HG03575 (cell line): ENCODE results near the gene SETD3.

Experiments
- ATAC-seq: cut with Tn5 transposase; IDR thresholded peaks from one replicate; pipeline ENCODE4 v1.9.1; 2021; ENCODE audit not compliant: unreplicated experiment, insufficient number of reproducible peaks, low FRiP score; ENCODE audit errors: extremely low read depth

The SETD3 gene

DNA sequence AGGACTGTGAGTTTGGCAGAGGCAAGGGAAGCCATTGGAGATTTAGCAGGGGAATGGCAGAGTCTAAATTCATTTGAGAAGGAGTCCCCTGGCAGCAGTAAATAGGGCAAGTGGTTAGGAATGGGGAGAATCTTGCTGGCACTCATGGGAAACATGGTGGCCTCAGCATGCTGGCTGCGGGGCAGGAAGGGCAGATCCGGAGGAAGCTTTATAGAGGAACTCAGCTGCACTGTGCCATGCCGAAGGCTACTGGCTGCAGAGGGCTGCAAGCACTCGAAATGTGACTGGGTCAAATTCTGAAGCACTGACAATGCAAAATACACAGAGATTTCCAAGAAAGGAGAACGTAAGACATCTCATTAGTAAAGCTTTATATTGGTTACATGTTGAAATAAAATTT lies 24.4 kb upstream of the SETD3 start:
- no peak for ATAC-seq

DNA sequence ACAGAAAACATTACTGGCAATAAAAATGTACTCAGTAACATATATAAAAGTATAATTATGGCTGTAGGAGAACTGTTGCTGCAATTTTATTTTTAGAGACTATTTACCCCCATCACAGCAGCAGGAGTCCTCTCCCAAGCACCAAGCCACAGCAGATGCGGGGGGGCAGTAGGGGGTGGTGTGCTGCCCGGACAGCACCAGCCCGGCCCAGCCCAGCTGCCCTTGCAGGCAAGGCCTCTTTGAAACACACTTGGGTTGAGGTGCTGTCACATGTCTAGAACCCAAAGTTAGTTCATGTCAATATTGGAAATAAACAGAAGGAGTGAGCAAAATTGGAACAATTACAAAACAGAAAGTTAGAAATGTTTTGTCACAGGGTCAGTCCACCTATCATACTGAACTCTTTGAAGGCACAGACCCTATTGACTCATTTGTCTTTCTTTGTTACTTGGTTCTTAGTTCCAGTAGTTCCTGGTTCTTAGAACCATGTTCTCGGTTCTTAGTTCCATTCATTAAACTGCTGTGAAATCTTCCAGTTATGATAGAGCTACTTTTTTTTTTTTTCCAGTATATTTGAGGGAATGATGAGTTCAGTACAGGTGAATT lies 23.3 kb upstream of the SETD3 start:
- ATAC-seq, result no peak

DNA sequence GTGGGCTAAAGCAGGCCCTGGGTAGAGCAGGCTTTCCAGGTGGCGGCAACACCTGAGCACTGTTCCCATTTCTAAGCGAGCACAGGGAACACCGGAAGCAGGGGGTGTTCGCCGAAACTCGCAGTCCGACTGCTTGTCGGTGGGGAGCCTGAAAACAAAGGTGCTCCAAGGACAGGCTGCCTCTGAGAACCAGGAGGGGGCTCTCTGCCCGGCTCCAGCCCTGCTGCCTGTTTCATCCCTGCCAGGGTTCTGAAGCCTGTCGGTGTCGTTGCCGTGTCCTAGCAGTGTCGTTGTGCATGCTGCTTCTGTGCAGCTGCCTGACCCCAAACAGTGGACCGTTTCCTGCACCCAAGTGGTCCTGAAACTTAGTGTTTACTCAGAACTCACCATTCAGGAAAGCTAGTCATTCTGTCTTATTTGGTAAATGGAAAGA lies 22.3 kb upstream of the SETD3 start:
- ATAC-seq, result no peak

DNA sequence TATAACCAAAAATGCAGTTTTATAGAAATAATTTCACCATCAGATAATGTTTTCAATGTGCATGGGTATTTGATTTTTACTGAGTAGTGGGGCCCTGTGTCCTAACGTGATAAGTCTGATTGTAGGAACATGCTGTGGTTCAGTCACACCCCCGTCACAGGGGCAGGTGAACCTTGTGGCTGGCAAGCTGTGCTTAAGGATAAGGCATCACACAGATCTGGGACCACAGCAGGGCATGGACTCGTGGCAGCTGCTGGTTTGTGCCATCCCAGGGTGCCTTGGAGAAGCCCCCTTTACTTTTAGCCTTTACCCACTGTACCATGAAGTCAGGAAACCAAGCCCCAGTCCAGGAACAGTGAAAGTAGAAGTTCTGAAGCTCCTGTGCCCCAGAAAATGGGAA lies 17.2 kb upstream of the SETD3 start:
- ATAC-seq, result no peak

DNA sequence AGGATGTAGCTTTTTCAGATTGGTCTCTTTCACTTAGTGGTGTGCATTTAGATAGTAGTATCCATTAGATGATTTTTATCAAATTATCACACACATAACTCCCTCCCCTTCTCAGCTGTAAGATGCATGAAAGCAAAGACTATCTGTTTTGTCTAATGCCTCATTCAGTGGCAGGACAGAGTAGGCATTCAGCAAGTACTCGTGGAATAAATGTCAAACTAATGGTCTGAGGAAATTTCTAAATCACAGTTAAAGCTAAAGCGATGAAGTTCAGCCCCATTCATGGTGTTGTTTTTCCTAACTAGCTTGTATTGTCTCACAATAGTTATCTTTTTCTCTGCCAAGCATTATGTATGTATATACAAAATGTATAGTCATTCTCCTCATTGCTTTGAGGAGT lies 16.7 kb upstream of the SETD3 start:
- ATAC-seq, result no peak

DNA sequence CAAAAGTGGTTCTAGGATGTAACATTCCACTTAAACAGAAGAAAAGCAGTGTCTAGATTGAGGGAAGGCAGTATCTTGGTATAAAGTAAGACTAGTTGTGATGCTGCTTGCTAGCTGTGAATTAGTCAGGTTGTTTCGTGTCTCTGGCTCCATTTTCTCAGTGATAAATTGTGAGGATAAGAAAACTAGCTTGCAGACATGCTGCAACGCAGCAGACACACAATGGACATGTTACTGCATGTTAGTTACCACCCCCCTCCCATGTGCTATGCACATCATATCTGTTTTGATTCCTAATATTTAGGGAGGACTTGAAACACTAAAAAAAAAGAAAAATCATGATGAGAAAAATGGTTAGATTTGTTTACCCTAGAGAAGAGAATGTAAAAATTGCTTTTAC lies 3.4 kb upstream of the SETD3 start:
- ATAC-seq, result no peak

DNA sequence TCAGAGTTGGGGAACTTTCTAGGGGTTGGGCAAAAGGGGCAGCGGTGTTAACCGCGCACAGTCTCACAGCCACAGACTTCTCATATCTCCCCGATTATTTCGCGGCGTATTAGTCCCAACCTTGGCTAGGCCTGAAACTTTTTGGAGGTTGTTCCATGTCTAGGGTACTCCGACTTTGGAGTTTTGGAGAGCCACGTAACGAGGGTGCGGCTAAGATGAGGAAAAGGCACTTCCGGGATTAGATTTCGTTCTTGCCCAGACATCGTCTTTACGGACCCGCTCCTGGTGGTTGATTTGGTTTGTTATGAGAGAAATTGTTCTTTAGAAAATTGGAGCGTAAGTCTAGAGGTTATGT lies 1.1 kb upstream of the SETD3 start:
- ATAC-seq, result no peak

DNA sequence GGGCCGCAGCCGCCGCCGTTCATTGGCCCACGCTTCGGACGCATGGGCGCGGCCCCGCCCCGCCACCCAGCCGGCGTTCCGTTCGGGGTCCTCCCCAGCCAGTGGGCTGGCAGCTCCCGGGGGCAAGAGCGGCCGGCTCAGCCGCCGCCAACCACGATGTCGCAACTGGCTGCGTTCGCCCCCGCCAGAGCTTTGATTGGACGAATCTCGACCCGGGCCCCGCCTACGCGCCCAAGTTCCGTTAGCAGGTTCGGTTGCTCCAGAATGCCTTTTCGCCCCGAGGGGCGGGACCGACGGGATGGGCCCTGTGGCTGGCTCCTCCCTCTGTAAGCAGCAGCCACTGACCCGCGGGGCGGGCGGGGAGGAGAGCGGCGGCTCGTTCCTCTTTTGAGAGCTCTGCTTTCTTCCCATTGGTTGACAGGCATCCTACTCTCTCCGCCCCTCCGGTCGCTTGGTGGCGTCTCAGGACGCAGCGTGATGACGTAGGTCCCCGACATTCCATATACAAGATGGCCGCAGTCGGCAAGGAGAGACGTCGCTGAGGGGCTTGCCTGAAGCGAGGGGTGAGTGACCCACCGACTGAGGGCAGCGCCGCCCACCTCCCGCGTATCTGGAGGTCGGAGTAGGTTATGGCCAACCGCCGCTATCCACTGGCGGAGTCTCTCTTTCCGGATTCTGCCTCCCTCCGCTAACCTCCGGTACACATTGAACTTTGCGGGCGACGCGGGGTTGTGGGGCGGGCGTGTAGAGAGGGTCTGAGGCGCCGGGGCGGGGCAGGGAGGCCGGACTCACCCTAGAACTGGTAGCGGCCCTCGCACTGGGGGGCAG lies 472 bp upstream of the SETD3 start, which contains the start of gene CCNK:
Gene CCNK (plus strand): TSS at position 493 of the 828 bp plus-strand sequence. CDS start 11,269 bp downstream, outside the sequence.
- ATAC-seq, result peak; percentile 79

DNA sequence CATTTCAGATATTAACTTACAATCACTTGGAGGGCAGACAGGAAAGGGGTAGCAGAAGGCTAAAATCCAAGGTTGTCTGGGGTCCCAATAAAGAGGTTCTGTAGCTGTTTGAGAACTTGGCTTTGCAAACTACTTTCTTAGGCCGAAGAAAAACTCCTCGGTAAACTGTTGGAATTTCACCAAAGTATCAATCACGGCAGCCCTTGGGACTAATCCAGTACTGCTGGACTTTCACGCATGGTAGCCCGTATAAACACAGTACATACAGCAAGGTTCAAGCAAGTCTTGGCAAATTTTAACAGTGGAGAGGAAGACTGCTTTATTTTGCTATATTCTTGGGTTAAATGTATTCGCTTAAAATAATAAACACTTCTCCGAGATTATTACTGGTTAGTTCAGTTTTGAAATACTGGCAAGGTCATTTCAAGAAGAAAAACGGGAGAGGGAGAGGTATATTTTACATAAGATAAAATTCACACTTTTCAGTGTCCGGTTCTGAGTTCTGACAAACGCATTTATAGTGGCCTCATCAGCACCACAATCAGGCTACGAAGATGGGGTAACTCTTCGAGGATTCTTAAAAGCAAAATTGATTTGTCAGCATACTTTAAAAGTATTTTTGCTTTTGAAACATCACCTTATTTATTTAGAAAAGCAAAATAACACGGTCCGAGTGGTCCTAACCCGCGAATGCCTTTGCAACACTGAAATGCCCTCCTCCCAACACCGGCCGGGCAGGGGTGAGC lies 1.3 kb downstream of the SETD3 start:
- ATAC-seq, result no peak

DNA sequence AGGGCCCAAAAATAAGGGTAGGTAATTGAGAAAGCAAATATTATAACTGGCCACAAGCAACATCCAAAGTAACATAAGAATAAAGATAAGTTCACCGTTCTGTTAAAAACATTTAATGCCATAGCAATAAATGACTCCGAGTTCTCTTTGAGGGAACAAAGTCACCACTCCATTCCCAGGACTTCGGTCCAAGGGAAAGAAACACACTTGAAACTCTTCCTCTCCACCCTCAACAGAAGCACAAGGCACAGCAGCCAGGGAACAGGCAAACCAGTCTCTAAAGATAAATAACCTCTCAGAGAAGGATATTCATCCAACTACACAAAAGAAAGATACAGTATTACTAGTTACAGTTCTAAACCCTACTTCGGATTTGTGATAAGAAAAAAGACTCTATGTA lies 2.5 kb downstream of the SETD3 start:
- ATAC-seq, result no peak

DNA sequence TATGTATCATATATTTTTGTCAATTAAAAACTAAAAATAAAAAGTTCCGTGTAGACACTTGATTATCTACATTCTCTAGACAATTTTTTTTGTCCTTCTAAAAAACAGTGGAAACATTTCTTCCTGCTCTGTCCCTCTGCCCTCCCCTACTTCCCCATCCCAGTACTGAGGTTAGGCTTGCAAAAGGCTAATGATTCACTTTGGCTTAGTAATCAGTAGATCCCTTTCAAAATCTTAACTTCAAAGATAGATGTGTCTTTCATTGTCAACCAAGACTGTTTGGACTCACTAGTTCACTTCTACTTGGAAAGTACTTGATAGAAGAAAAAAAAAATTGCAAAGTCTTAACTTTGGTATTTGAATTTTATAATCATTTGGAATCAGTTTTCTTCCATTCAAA lies 3.8 kb downstream of the SETD3 start:
- no peak for ATAC-seq

DNA sequence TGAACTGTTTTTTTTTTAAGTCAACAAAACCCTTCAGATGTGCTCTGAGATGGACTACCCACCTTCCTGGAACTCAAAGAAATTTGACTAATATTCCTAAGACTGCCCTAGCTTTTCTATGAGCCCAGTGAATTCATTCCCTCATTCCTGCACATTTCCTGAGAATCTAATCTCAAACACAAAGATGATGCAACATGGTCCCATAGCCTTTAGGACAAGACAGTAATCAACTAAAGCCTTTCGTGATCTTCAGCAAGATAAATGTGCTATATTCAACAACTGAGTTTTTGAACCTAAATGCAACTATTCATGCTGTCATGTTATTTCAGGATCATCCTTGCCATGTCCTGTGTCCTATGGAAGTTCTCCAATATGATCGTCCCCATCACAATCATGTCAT lies 5.0 kb downstream of the SETD3 start:
- ATAC-seq, result no peak

DNA sequence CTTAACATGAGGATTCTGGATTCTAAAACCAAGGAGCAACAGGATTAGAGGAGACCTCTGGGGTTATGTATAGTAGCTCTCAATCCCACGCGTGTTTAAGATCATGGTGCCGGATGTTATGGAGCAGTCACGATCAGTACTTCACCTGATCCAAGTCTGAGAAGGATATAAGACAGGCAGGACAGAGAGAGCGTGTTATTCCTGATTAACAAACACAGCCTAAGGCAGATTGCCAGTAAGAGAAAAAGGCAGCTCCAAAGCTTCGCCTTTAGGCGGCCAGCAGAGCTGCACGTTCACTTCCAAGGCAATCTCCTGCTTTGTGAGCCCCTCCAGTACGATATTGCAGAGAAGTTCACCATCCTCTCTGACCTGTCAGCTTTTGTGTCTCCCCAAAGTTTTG lies 5.5 kb downstream of the SETD3 start:
- no peak for ATAC-seq

DNA sequence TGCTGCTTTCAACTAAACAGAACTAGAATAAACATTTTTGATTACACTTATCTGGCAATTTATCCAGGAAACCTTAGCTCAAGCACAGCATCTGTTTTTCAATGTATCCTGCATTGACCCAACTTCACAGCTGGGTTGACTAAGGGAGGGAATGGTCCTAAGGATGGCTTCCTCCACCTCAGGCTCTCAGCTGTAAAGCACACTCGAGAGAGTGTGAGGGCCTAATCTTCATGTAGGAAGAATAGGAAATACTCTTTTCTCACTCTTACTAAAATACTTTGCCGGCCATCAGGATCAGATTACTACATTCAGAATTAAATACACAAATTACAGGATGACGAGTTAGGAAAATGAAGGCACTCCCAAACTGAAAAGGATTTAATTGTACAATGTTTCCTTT lies 7.2 kb downstream of the SETD3 start:
- no peak for ATAC-seq

DNA sequence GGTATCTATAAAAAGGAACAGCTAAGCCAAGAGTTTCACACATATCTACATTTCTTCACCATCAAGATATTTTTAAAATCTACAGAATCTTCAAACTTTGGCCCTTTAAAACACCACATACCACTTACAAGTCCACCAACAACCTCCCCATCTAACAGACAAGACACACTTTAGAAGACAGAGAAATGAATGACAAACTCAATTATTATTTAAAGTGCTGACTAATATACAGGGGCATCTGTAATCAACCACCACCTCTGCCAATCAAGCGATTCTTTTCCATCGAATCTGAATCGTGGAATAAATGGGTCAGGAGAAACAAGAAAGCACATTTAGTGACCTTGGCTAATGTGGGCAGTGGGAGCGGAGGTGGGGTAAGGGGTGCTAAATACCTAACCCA lies 7.7 kb downstream of the SETD3 start:
- ATAC-seq, result no peak

DNA sequence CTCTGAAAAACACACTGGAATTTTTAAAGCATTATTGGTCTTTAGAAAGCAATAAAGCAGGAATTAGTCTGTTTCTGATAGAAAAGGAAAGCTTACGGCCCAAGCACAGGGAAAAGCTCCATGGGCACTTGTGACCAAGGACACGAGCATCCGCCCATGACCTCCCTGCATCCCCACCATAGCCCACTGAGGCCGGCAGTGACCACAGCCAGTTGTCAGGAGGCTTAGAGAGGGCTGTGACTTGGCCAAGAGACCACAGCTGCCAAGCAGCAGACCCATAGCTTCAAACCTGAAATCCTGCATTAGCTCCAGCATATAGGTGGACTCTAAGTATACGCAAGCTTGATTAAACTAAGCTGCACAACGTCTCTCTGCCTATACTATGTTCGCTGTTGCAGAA lies 8.9 kb downstream of the SETD3 start:
- no peak for ATAC-seq

DNA sequence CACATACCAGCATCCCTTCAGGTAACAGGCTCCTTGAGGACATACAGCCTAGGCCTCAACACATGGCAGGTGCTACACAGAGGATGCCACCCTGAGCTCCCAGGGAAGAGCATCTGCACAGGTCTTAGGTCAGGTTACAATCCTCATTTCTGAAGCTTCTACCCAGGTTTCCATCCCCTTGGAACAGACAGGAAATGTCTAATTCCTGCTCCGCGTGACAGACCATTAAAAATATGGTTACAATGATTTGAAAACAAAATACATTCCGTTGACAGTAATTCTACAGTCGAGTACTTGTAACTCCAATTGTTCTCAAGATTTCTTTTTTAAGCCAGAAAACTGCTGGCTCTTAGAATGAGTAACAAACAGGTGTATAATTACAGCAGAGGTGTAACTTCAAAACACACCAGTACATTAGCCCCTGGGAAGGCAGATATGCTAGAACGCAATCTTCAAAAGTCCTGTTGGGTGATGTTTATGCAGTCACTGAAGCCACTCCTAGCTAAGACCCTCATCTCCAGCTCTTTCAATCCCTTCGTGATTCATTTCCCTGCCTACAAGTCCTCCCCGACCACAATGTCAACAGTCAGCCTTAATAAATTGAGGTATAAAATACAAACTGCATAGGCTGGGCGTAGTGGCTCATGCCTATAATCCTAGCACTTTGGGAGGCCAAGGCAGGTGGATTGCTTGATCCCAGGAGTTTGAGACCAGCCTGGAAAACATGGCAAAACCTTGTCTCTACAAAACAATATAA lies 11.6 kb downstream of the SETD3 start:
- ATAC-seq, result no peak

DNA sequence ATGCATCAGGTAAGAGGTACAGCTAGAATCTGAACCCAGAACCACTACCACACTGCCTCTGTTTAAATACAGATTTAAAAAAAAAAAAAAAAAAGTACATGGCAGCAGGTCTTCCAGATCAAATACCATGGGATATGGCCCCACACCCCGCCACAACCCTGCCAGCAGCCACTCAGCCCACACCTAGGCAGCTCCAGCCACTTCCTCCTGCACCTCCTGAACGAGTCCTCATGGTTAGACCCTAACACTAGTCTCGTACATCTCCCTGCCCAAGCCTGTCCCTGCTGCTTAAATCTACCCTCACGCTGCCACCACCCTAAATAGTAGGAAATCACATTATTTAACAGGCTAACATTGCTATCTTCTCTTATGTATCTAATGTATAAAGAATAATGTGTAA lies 12.6 kb downstream of the SETD3 start:
- ATAC-seq, result no peak

DNA sequence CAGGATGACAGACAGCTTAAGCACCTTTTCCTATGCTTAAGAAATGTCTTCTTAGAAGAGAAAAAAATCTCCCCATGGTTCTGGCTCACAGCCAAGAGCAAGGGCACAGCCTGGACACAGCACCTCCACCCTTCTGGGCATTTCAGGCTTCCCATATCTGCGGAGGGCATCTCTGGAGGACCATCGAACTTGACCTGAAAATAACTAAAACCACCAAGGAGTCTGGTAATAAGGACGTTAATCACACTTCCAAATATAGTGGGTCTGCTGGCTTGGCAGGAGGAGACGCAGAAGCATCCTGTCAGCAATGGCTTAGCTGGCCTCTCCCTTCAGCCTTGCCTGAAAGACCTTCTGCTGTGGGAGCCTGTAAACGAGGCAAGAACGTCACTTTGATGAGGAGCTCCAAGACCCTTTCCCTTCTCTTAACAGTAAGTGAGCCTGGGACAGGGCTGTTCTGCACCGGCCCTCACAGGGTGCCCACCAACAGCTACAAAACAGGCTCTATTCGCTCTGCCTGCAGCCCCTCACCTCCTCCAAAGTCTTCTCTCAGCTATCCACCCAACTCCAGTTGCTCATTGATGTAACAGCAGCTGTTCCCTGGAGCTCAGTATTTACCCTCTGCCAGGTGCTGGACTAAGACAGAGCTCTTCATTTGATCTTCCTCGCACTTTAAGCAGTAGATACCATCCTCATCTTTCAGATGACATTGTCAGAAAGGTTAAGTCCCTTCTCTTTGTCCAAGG lies 13.2 kb downstream of the SETD3 start:
- ATAC-seq, result no peak
